Measurements from ENCODE around the gene MLLT6. TPM values are rescaled to one million over a fixed set of nuclear protein-coding genes. Genes with fewer than 3 reads are reported as not detected.

MLLT6 gene
- total and polyA plus RNA-seq, 12 donors = 17.3 to 104 (median 67.5) TPM

DNA sequence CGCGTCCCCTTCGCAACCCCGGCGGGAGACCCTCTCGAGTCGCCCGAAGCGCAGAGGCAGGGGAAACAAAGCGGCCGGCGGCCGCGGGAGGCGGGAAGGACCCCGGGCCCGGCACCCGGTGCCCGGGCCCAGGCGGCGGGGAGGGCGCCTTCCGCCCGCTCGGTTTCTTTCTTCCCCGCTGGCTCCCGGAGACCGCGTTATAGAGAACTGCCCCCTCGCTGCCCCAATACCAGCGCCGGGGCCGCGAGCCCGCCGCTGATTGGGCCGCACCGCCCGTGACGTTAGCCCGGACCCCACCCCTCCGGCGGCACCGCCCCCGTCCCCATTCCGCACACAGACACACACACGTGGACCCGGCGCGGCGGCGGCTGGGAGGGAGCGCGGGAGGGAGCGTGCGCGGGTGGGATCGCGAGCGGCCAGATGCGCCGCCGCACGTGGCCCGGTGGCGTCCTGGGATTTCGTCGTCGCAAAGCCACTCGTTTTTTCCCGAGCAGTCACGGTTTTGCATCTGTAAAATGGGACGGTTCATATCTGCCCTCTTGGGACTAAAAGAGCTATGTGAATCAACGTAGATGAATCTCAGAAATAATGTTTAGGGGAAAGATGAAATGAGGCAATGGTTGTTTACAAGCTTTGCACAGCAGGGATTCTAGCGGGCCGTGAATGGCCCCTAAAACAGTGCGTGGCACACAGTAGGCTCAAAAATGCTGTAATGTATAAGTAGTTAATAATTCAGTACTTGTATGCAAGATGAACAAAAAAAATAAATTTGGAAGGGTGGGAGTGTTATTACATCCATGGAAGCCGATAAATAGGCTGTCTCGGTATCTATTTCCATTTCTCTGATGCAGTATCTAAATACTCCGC is 30.1 kb upstream of the MLLT6 start, which contains the start of gene EPOP:
EPOP (minus strand) TSS at position 209 of the 867 bp plus-strand sequence. CDS start 462 bp downstream, outside the sequence.
- Histone ChIP-seq H3K27me3 (peaks cover 19 to 63% (median 58%) of the 10 kb centered on the region in 7 donors), H3K4me1 (peaks cover 8 to 37% (median 30%) of the 10 kb centered on the region in 9 donors), H3K9me3 (no peaks in the 10 kb centered on the region), H3K4me3 (peak within 1 kb of the TSS; percentile 41 to 66 (median 59)), H3K36me3 (no peaks in the 10 kb centered on the region), H3K27ac (peak within 1 kb of the TSS in 2 of 10 donors; percentile 28 to 56)
- ATAC-seq (peak; percentile 85 to 92 (median 90)), DNase-seq (peak; percentile 87 to 88)
- WGBS, 2 donors = 4 to 5% methylated on average over 73 to 78 of the region's 80 CpGs
- intact Hi-C loops (cut with DNase I) = loop anchor here in 2 of 10 donors (5.0 kb wide), 2 partner anchors 57 to 62 kb away; partner anchors contain the start of gene CISD3 (in 1 of the 2)
- TF ChIP-seq, protein P1, sequence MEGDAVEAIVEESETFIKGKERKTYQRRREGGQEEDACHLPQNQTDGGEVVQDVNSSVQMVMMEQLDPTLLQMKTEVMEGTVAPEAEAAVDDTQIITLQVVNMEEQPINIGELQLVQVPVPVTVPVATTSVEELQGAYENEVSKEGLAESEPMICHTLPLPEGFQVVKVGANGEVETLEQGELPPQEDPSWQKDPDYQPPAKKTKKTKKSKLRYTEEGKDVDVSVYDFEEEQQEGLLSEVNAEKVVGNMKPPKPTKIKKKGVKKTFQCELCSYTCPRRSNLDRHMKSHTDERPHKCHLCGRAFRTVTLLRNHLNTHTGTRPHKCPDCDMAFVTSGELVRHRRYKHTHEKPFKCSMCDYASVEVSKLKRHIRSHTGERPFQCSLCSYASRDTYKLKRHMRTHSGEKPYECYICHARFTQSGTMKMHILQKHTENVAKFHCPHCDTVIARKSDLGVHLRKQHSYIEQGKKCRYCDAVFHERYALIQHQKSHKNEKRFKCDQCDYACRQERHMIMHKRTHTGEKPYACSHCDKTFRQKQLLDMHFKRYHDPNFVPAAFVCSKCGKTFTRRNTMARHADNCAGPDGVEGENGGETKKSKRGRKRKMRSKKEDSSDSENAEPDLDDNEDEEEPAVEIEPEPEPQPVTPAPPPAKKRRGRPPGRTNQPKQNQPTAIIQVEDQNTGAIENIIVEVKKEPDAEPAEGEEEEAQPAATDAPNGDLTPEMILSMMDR (IDR thresholded peaks at IDR 0.05) = peak in 2 of 9 donors; percentile 4

DNA sequence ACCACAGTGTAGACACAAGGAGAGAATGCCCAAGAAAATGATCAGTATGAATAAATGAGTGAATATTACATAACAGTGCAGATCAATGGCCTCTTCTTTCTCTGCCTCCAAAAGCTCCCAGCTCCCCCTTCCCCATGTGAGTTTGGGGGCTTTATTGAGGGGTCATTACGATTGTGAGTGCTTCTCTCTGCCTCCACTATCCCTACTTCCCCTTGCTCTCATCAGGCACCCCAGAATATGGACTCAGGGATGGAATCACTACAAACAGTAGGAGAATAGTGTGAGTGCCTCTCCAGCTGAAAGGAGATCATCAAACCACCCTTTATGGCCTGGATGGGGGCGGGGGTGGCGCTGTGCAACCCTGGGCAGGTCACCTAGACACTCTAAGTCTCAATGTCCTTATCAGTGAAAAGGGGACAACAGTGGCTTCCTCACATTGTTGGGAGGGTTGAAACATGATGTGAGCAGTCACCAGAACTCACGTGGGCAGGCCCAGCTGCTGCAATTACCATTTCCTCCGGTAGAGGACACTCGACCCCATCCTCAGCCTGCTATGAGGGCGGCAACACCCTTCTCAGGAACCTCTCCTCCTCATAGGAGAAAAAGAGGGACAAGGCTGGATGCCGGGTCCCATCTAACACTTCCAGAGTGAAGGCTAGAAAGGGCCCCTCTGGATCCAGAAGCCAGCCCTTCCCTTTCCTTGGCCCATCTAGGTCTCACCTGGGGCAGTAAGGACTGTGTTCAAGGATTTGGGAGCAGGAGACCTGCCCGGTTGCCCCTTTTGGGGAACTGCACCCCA is 28.2 kb upstream of the MLLT6 start:
- Histone ChIP-seq H3K9me3 (no peaks in the 10 kb centered on the region), H3K4me3 (no peak overlapping the region), H3K27ac (no peak overlapping the region), H3K4me1 (peaks cover 8 to 37% (median 30%) of the 10 kb centered on the region in 9 donors), H3K27me3 (peaks cover 19 to 44% (median 39%) of the 10 kb centered on the region in 7 donors), H3K36me3 (no peaks in the 10 kb centered on the region)
- DNase-seq (peak; percentile 79 to 87), ATAC-seq (peak; percentile 59 to 88 (median 80))
- TF ChIP-seq, protein P1 (IDR thresholded peaks at IDR 0.05) = peak; percentile 92 to 99 (median 97)
- 12% methylated on average over 9 of the region's 9 CpGs for WGBS, 2 donors
- intact Hi-C loops (cut with DNase I) = loop anchor here in 9 of 10 donors (1.0 to 5.0 kb wide), 7 partner anchors 24 to 60 kb away; partner anchors contain the start of gene CISD3 (in 2 of the 9)

DNA sequence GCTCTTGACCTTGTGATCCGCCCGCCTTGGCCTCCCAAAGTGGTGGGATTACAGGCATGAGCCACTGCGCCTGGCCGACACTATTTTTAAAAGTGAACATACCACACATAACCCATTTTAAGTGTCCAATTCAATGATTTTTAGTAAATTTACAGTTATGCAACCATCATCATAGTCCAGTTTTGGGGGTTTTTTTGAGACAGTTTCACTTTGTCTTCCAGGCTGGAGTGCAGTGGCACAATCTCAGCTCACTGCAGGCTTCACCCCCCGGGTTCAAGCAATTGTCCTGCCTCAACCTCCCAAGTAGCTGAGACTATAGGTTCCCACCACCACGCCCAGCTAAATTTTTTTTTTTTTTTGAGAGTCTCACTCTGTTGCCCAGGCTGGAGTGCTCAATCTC is 27.3 kb upstream of the MLLT6 start:
- H3K36me3 ChIP-seq = no peaks in the 10 kb centered on the region
- H3K27ac ChIP-seq = no peak overlapping the region
- ATAC-seq (no peak), DNase-seq (no peak)
- peaks cover 17 to 35% (median 30%) of the 10 kb centered on the region in 7 donors for H3K27me3 ChIP-seq
- intact Hi-C loops (cut with DNase I) = loop anchor here in 9 of 10 donors (1.0 to 5.0 kb wide), 7 partner anchors 23 to 59 kb away; partner anchors contain the start of gene CISD3 (in 2 of the 9)
- WGBS, 2 donors = 89 to 95% methylated on average over 6 of the region's 6 CpGs
- no peaks in the 10 kb centered on the region for H3K9me3 ChIP-seq
- H3K4me3 ChIP-seq = no peak overlapping the region
- H3K4me1 ChIP-seq = peaks cover 8 to 37% (median 30%) of the 10 kb centered on the region in 9 donors
- TF ChIP-seq, protein P1 (IDR thresholded peaks at IDR 0.05) = no peak

DNA sequence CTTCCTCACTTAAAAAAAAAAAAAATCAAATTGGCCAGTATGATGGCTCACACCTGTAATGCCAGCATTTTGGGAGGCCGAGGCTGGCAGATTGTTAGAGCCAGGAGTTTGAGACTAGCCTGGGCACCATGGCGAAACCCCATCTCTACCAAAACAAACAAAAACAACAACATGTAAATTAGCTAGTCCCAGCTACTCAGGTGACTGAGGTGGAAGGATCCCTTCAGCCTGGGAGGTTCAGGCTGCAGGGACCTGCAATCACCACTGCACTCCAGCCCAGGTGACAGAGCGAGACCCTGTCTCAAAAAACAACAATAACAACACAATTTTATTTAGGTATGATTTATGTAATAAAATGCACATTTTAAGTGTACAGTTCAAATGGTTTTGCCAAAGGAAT is 24.0 kb upstream of the MLLT6 start:
- ATAC-seq (no peak), DNase-seq (no peak)
- 88 to 94% methylated on average over 3 of the region's 3 CpGs for WGBS, 2 donors
- intact Hi-C loops (cut with DNase I) = loop anchor here in 1 of 10 donors (5.0 kb wide), 1 partner anchor 56 kb away; no protein-coding TSS in a partner anchor
- Histone ChIP-seq H3K9me3 (no peaks in the 10 kb centered on the region), H3K4me1 (peaks cover 0 to 21% (median 9%) of the 10 kb centered on the region in 9 donors), H3K27me3 (peaks cover 0 to 2% (median 0%) of the 10 kb centered on the region in 7 donors), H3K36me3 (no peaks in the 10 kb centered on the region), H3K4me3 (no peak overlapping the region), H3K27ac (no peak overlapping the region)
- TF ChIP-seq, protein P1 (IDR thresholded peaks at IDR 0.05) = no peak

Data from heart right ventricle (tissue), 16 donors.